ENCODE measurements around the gene SRI.

- TF ChIP-seq, protein P1, sequence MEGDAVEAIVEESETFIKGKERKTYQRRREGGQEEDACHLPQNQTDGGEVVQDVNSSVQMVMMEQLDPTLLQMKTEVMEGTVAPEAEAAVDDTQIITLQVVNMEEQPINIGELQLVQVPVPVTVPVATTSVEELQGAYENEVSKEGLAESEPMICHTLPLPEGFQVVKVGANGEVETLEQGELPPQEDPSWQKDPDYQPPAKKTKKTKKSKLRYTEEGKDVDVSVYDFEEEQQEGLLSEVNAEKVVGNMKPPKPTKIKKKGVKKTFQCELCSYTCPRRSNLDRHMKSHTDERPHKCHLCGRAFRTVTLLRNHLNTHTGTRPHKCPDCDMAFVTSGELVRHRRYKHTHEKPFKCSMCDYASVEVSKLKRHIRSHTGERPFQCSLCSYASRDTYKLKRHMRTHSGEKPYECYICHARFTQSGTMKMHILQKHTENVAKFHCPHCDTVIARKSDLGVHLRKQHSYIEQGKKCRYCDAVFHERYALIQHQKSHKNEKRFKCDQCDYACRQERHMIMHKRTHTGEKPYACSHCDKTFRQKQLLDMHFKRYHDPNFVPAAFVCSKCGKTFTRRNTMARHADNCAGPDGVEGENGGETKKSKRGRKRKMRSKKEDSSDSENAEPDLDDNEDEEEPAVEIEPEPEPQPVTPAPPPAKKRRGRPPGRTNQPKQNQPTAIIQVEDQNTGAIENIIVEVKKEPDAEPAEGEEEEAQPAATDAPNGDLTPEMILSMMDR (conservative IDR thresholded peaks at IDR 0.05): no peak
- TF ChIP-seq ZFX (IDR thresholded peaks at IDR 0.05): no peak
Measured at GRCh38 chr7:88229302-88229995, 9.6 kb upstream of the SRI start.
